Mesothelial cell of epicardium (in vitro differentiated cells): ENCODE measurements around the gene FGFRL1. TPM values are rescaled to one million over a fixed set of nuclear protein-coding genes. Genes with fewer than 3 reads are reported as not detected.

Experiments
- DNase-seq, 2 experiments: peaks; one replicate each; pipeline ENCODE4 v3.0.0; 2021; ENCODE audit warnings: low spot score in 2 of 2; ENCODE audit not compliant: unreplicated experiment in 2 of 2
- H3K27ac Mint-ChIP-seq: 2 replicates; pipeline ENCODE4 v1.8.0; 2021; ENCODE audit warnings: mixed read lengths
- H3K27me3 Mint-ChIP-seq: 2 replicates; pipeline ENCODE4 v1.8.0; 2021; ENCODE audit warnings: low read depth, mixed read lengths
- H3K36me3 Mint-ChIP-seq: 2 replicates; pipeline ENCODE4 v1.8.0; 2021; ENCODE audit warnings: mixed read lengths
- H3K4me1 Mint-ChIP-seq: 2 replicates; pipeline ENCODE4 v1.8.0; 2021; ENCODE audit warnings: mixed read lengths
- H3K4me3 Mint-ChIP-seq: 2 replicates; pipeline ENCODE4 v1.8.0; 2021; ENCODE audit warnings: mild to moderate bottlenecking, moderate library complexity, mixed read lengths
- H3K9me3 Mint-ChIP-seq: 2 replicates; pipeline ENCODE4 v1.8.0; 2021; ENCODE audit warnings: mixed read lengths
- CTCF ChIP-seq: fragments of 200-600 bp; sonication (generic); IDR thresholded peaks from one replicate; pipeline ENCODE4 v1.5.0; 2021; ENCODE audit warnings: antibody characterized with exemption; ENCODE audit not compliant: unreplicated experiment
- total RNA-seq: library from RNA; stranded (reverse); gene quantifications from 3 replicates; pipeline ENCODE4 v1.2.1, GENCODE V29; 2021

The FGFRL1 gene
- total RNA-seq, 1 donor from 2014 or later = 37.4 TPM

- H3K36me3 Mint-ChIP-seq = no peaks in the 10 kb centered on the region
- peaks cover 78% of the 10 kb centered on the region for H3K27me3 Mint-ChIP-seq
- no peak overlapping the region for H3K4me3 Mint-ChIP-seq
- TF ChIP-seq CTCF = no peak
- H3K9me3 Mint-ChIP-seq = no peaks in the 10 kb centered on the region
- peaks cover 2% of the 10 kb centered on the region for H3K4me1 Mint-ChIP-seq
- no peak overlapping the region for H3K27ac Mint-ChIP-seq
- DNase-seq = no peak
Measured at GRCh38 chr4:999882-1000425, 11.5 kb upstream of the FGFRL1 start.

GRCh38 chr4:1000686-1001260, 10.7 kb upstream of the FGFRL1 start:
- peaks cover 80% of the 10 kb centered on the region for H3K27me3 Mint-ChIP-seq
- H3K4me1 Mint-ChIP-seq = peaks cover 2% of the 10 kb centered on the region
- no peak overlapping the region for H3K4me3 Mint-ChIP-seq
- H3K36me3 Mint-ChIP-seq = no peaks in the 10 kb centered on the region
- no peak overlapping the region for H3K27ac Mint-ChIP-seq
- no peak for DNase-seq
- no peaks in the 10 kb centered on the region for H3K9me3 Mint-ChIP-seq
- TF ChIP-seq CTCF = no peak

DNA sequence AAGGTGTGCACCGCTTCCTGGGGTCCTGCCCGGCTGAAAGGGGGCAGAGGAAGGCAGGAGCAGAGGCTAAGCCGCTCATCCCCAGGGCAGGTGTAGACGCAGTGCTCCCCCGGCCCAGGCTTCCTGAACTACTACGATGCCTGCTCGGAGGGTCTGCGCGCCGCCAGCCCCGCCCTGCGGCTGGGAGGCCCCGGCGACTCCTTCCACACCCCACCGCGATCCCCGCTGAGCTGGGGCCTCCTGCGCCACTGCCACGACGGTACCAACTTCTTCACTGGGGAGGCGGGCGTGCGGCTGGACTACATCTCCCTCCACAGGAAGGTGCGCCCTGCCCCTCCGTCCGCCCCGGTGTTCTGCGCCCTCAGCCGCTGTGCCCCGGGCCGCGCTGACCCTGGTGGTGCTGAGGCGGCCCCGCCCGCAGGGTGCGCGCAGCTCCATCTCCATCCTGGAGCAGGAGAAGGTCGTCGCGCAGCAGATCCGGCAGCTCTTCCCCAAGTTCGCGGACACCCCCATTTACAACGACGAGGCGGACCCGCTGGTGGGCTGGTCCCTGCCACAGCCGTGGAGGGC, 9.8 kb upstream of the FGFRL1 start:
- no peaks in the 10 kb centered on the region for H3K36me3 Mint-ChIP-seq
- no peak overlapping the region for H3K4me3 Mint-ChIP-seq
- H3K27me3 Mint-ChIP-seq = peaks cover 80% of the 10 kb centered on the region
- no peak for TF ChIP-seq CTCF
- no peak for DNase-seq
- H3K4me1 Mint-ChIP-seq = peaks cover 2% of the 10 kb centered on the region
- no peaks in the 10 kb centered on the region for H3K9me3 Mint-ChIP-seq
- H3K27ac Mint-ChIP-seq = no peak overlapping the region

DNA sequence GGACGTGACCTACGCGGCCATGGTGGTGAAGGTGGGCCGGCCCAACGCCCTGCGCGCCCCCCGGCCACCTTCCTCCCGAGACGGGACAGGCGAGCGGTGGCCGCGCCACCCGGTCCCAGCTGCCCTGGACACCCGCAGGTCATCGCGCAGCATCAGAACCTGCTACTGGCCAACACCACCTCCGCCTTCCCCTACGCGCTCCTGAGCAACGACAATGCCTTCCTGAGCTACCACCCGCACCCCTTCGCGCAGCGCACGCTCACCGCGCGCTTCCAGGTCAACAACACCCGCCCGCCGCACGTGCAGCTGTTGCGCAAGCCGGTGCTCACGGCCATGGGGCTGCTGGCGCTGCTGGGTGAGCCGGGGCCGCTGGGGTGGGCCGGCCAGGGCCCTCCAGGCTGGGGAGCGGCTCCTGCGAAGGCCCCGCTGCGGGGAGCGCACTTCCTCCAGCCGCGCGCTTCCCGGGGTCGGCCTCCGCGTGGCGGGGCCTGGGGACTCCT, 9.2 kb upstream of the FGFRL1 start:
- peaks cover 4% of the 10 kb centered on the region for H3K9me3 Mint-ChIP-seq
- no peak overlapping the region for H3K27ac Mint-ChIP-seq
- peaks cover 80% of the 10 kb centered on the region for H3K27me3 Mint-ChIP-seq
- no peak overlapping the region for H3K4me3 Mint-ChIP-seq
- TF ChIP-seq CTCF = no peak
- H3K4me1 Mint-ChIP-seq = peaks cover 2% of the 10 kb centered on the region
- H3K36me3 Mint-ChIP-seq = no peaks in the 10 kb centered on the region
- DNase-seq = no peak

GRCh38 chr4:1002631-1003251, 8.7 kb upstream of the FGFRL1 start:
- peaks cover 2% of the 10 kb centered on the region for H3K4me1 Mint-ChIP-seq
- peaks cover 4% of the 10 kb centered on the region for H3K9me3 Mint-ChIP-seq
- peaks cover 84% of the 10 kb centered on the region for H3K27me3 Mint-ChIP-seq
- H3K27ac Mint-ChIP-seq = no peak overlapping the region
- no peak overlapping the region for H3K4me3 Mint-ChIP-seq
- TF ChIP-seq CTCF = no peak
- DNase-seq = no peak
- no peaks in the 10 kb centered on the region for H3K36me3 Mint-ChIP-seq
